Activated naive CD4-positive, alpha-beta T cell treated with anti-CD3 and anti-CD28 coated beads, Interleukin-2, amount 10 ng/mL, durations not matched to agents 7 days and 5 days (primary cell): ENCODE data around the gene SEC61A1.

Source experiments
- CTCF ChIA-PET: fragments of 350-600 bp; sonication (Branson Sonifier 250); formaldehyde crosslinking; loops from one replicate; lab custom pipeline; 2021; ENCODE audit warnings: antibody characterized with exemption; lab: Charles Lee
- DNase-seq: peaks from one replicate; pipeline ENCODE4 v3.0.0-alpha.2; 2020
- H3K27ac Mint-ChIP-seq: one replicate; pipeline ENCODE4 v1.8.0; 2021; ENCODE audit warnings: mild to moderate bottlenecking, moderate library complexity, mixed read lengths
- H3K27me3 Mint-ChIP-seq: one replicate; pipeline ENCODE4 v1.8.0; 2021; ENCODE audit warnings: mild to moderate bottlenecking, mixed read lengths
- H3K36me3 Mint-ChIP-seq: one replicate; pipeline ENCODE4 v1.8.0; 2021; ENCODE audit warnings: mixed read lengths
- H3K4me1 Mint-ChIP-seq: one replicate; pipeline ENCODE4 v1.8.0; 2021; ENCODE audit warnings: mixed read lengths
- H3K4me3 Mint-ChIP-seq: one replicate; pipeline ENCODE4 v1.8.0; 2021; ENCODE audit warnings: mild to moderate bottlenecking, moderate library complexity, mixed read lengths
- H3K9me3 Mint-ChIP-seq: one replicate; pipeline ENCODE4 v1.8.0; 2021; ENCODE audit warnings: mixed read lengths

The SEC61A1 gene

GRCh38 chr3:128040660-128041059, 11.6 kb upstream of the SEC61A1 start:
- Mint-ChIP-seq H3K4me1 (no peaks in the 10 kb centered on the region), H3K27ac (no peak overlapping the region), H3K4me3 (no peak overlapping the region), H3K36me3 (no peaks in the 10 kb centered on the region), H3K9me3 (no peaks in the 10 kb centered on the region), H3K27me3 (peaks cover 26% of the 10 kb centered on the region)
- no peak for DNase-seq
- CTCF ChIA-PET = no interaction called here

- Mint-ChIP-seq H3K4me3 (no peak overlapping the region), H3K27ac (no peak overlapping the region), H3K27me3 (peaks cover 33% of the 10 kb centered on the region), H3K36me3 (no peaks in the 10 kb centered on the region), H3K4me1 (no peaks in the 10 kb centered on the region), H3K9me3 (no peaks in the 10 kb centered on the region)
- CTCF ChIA-PET = interaction anchor here (0.6 kb wide), 1 partner anchor 459 kb away, joined by 3 read pairs; no protein-coding TSS in a partner anchor
- no peak for DNase-seq
Measured at GRCh38 chr3:128041344-128041743, 10.9 kb upstream of the SEC61A1 start.

DNA sequence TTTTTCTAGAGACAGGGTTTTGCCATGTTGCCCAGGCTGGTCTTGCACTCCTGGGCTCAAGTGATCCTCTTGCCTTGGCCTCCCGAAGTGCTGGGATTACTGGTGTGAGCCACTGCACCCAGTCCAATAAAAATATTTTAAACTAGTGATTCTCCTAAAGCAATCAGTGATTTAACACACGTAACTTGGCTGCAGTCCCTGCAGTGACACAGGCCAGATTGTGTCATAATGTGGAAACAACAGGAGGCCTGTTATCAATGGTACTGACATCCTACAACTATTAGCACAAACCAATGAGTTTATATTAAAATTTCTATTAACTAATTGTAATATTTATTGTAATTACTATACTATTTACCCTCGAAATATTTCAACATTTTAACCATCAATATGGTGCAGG, 1.6 kb upstream of the SEC61A1 start:
- Mint-ChIP-seq H3K9me3 (no peaks in the 10 kb centered on the region), H3K27ac (no peak overlapping the region), H3K4me3 (no peak overlapping the region), H3K4me1 (peaks cover 39% of the 10 kb centered on the region), H3K36me3 (peaks cover 28% of the 10 kb centered on the region), H3K27me3 (peaks cover 32% of the 10 kb centered on the region)
- DNase-seq = no peak
- CTCF ChIA-PET = interaction anchor here (0.5 kb wide), 1 partner anchor 71 kb away, joined by 3 read pairs; no protein-coding TSS in a partner anchor

GRCh38 chr3:128051459-128051836, 789 bp upstream of the SEC61A1 start:
- CTCF ChIA-PET = interaction anchor here (0.5 kb wide), 1 partner anchor 70 kb away, joined by 3 read pairs; no protein-coding TSS in a partner anchor
- Mint-ChIP-seq H3K4me3 (peak overlapping the region; percentile 100), H3K4me1 (peaks cover 41% of the 10 kb centered on the region), H3K36me3 (peaks cover 30% of the 10 kb centered on the region), H3K27me3 (peaks cover 24% of the 10 kb centered on the region), H3K9me3 (no peaks in the 10 kb centered on the region), H3K27ac (peak overlapping the region; percentile 90)
- no peak for DNase-seq

DNA sequence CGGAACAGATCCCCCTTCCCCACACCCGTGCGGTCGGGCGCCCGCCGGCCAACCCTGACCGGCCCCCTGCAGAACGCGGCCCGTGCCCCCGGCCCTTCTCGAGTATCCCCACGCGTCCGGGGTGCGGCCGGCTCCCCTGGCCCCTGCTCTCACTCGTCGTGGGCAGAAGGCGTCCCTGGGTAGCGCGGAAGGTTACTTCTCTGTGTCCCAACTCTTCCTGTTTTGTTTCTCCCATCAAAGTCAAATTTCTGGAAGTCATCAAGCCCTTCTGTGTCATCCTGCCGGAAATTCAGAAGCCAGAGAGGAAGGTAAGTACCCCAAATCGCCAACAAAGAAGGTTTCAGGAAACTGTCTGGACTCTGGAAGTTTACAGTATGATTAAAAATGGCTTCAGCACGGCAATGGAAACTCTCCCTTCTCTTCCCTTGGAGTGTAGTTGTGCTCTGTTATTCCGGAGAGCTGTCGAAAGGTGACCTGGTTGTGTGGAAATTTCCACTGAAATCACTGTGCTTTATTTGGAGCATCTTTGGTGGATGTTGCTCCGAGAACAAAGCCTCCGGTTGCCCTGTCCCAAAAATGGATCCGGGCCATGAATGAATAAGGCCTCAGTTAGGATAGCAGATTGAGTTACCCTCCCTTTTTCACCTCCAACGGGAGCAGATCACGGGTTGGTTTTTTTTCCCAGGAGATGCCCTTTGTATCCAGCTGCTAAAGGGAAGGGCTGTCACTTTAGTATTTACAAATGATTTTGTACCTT, 536 bp downstream of the SEC61A1 start:
- no peak for DNase-seq
- CTCF ChIA-PET = interaction anchor here (1.4 to 1.7 kb wide), 2 partner anchors 16 to 81 kb away, joined by 4 to 6 read pairs; no protein-coding TSS in a partner anchor
- Mint-ChIP-seq H3K36me3 (peaks cover 35% of the 10 kb centered on the region), H3K4me3 (peak overlapping the region; percentile 100), H3K27me3 (peaks cover 13% of the 10 kb centered on the region), H3K9me3 (no peaks in the 10 kb centered on the region), H3K4me1 (peaks cover 43% of the 10 kb centered on the region), H3K27ac (peak overlapping the region; percentile 99)

GRCh38 chr3:128053614-128054013, 1.4 kb downstream of the SEC61A1 start:
- no peak for DNase-seq
- H3K27me3 Mint-ChIP-seq = peaks cover 9% of the 10 kb centered on the region
- no peaks in the 10 kb centered on the region for H3K9me3 Mint-ChIP-seq
- CTCF ChIA-PET = interaction anchor here (1.4 to 1.7 kb wide), 2 partner anchors 15 to 80 kb away, joined by 4 to 6 read pairs; no protein-coding TSS in a partner anchor
- peak overlapping the region; percentile 100 for H3K4me3 Mint-ChIP-seq
- peak overlapping the region; percentile 99 for H3K27ac Mint-ChIP-seq
- H3K4me1 Mint-ChIP-seq = peaks cover 43% of the 10 kb centered on the region
- H3K36me3 Mint-ChIP-seq = peaks cover 37% of the 10 kb centered on the region

GRCh38 chr3:128054367-128054766, 2.1 kb downstream of the SEC61A1 start:
- DNase-seq = no peak
- peaks cover 43% of the 10 kb centered on the region for H3K4me1 Mint-ChIP-seq
- no peaks in the 10 kb centered on the region for H3K9me3 Mint-ChIP-seq
- H3K4me3 Mint-ChIP-seq = peak overlapping the region; percentile 100
- H3K36me3 Mint-ChIP-seq = peaks cover 43% of the 10 kb centered on the region
- peaks cover 6% of the 10 kb centered on the region for H3K27me3 Mint-ChIP-seq
- CTCF ChIA-PET = interaction anchor here (1.4 to 1.7 kb wide), 2 partner anchors 15 to 79 kb away, joined by 4 to 6 read pairs; no protein-coding TSS in a partner anchor
- H3K27ac Mint-ChIP-seq = peak overlapping the region; percentile 40

- Mint-ChIP-seq H3K4me3 (no peak overlapping the region), H3K36me3 (peaks cover 61% of the 10 kb centered on the region), H3K9me3 (no peaks in the 10 kb centered on the region), H3K4me1 (peaks cover 39% of the 10 kb centered on the region), H3K27ac (no peak overlapping the region), H3K27me3 (peaks cover 5% of the 10 kb centered on the region)
- no peak for DNase-seq
- CTCF ChIA-PET = interaction anchor here (1.1 to 1.9 kb wide), 2 partner anchors 8 to 11 kb away, joined by 3 to 6 read pairs; no protein-coding TSS in a partner anchor
Measured at GRCh38 chr3:128056258-128056657, 4.0 kb downstream of the SEC61A1 start.

DNA sequence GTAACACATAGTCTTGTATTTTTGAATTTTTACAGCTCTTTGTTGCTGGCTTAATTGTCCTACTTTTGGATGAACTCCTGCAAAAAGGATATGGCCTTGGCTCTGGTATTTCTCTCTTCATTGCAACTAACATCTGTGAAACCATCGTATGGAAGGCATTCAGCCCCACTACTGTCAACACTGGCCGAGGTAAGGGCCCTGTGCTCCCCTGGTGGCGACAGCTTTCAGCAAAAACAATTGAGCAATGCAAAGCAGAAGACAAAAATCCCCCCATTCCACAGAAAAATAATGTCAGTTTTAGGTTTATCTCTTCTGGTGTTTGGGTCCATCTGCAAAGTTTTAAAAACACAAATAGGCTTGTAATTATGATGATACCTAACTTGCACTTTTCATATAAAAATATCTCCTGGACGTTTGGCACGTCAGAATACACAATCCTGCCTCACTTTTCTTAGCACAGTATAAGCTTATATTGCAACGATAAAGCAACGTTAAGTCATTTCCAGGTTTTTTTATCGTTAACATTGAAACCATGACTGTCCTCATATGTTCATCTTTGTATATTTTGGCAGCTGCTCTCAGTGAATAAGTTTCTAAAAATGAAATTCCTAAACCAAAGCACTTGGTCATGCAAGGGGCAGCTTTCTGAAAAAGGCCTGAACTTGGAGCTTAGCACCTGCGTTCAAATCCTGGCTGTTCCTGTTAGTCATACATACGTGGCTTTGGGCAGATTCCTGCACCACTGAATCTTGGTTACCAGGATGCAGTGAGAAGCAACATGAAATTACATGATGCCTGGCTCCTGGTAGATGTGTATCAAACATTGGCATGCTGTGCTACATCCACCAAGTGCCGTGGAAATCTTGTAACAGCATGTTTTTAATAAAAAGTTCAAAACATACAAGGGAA, 8.5 kb downstream of the SEC61A1 start:
- CTCF ChIA-PET = interaction anchor here (1.2 kb wide), 1 partner anchor 73 kb away, joined by 4 read pairs; no protein-coding TSS in a partner anchor
- no peak for DNase-seq
- Mint-ChIP-seq H3K36me3 (peaks cover 65% of the 10 kb centered on the region), H3K4me3 (no peak overlapping the region), H3K27me3 (no peaks in the 10 kb centered on the region), H3K27ac (no peak overlapping the region), H3K4me1 (peaks cover 6% of the 10 kb centered on the region), H3K9me3 (no peaks in the 10 kb centered on the region)

DNA sequence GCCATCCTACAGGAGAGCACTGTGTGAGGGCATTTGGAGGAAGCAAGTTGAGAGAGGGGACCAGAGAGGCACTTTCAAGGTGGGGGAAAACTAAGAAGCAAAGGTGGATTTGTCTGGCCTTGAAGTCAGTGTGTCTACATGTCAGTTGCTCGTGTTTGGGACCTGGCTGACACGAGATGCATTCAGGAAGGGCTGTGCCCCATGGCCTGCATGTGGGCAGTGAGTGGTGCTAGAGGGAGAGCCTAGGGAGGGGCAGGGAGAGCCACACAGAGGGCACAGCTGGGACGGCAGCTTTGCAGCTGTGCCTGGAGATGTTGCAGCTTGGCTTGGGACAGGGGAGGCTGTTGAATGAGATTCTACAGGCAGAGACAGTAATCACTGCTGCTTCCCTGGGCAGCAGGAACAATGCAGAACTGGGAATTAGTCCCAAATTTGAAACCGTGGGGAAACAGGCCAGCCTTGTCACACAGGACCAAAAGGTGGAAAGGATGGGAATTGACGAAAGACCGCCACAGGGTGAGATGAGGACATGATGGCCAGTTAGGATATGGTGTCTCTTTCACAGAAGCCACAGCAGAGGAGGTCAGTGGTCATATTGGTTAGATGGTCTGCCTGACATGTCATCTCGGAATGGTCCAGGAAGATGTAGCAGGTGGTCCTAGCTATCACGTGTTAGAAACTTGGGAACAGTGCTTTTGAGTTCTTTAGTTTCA, 10.0 kb downstream of the SEC61A1 start:
- H3K4me1 Mint-ChIP-seq = peaks cover 4% of the 10 kb centered on the region
- peak overlapping the region; percentile 42 for H3K27ac Mint-ChIP-seq
- DNase-seq = no peak
- H3K9me3 Mint-ChIP-seq = no peaks in the 10 kb centered on the region
- no peaks in the 10 kb centered on the region for H3K27me3 Mint-ChIP-seq
- H3K4me3 Mint-ChIP-seq = no peak overlapping the region
- CTCF ChIA-PET = no interaction called here
- H3K36me3 Mint-ChIP-seq = peaks cover 73% of the 10 kb centered on the region

GRCh38 chr3:128063865-128064264, 11.6 kb downstream of the SEC61A1 start:
- Mint-ChIP-seq H3K27me3 (no peaks in the 10 kb centered on the region), H3K27ac (no peak overlapping the region), H3K9me3 (no peaks in the 10 kb centered on the region), H3K4me1 (peaks cover 4% of the 10 kb centered on the region), H3K36me3 (peaks cover 85% of the 10 kb centered on the region), H3K4me3 (no peak overlapping the region)
- no peak for DNase-seq
- CTCF ChIA-PET = interaction anchor here (1.0 to 2.0 kb wide), 2 partner anchors 8 to 31 kb away, joined by 3 to 5 read pairs; no protein-coding TSS in a partner anchor

- peaks cover 79% of the 10 kb centered on the region for H3K36me3 Mint-ChIP-seq
Measured at GRCh38 chr3:128064962-128065361, 12.7 kb downstream of the SEC61A1 start.

DNA sequence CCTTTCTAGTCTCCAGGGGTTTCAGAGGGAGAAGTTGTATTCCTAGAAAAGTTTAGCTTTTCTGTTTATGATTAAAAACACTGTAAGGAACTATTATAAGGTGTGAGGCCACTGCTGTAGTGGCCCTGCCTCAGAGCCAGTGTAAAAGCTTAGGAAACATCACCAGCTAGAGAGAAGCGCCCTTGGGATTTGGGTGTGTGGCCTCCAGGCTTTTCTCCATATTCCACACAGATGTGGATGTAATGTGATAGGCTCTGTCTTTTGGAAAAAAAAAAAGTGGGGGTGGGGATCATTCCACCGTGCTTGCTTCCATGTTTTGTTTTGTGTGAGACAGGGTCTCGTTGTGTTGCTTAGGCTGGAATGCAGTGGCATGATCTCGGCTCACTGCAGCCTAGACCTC, 13.9 kb downstream of the SEC61A1 start:
- no peak overlapping the region for H3K27ac Mint-ChIP-seq
- no peaks in the 10 kb centered on the region for H3K9me3 Mint-ChIP-seq
- H3K27me3 Mint-ChIP-seq = no peaks in the 10 kb centered on the region
- H3K4me3 Mint-ChIP-seq = no peak overlapping the region
- CTCF ChIA-PET = interaction anchor here (0.9 to 1.2 kb wide), 2 partner anchors 10 to 129 kb away, joined by 3 read pairs; no protein-coding TSS in a partner anchor
- peaks cover 78% of the 10 kb centered on the region for H3K36me3 Mint-ChIP-seq
- no peak for DNase-seq
- peaks cover 4% of the 10 kb centered on the region for H3K4me1 Mint-ChIP-seq

More at GRCh38 chr3:128064962-128065361, 12.7 kb downstream of the SEC61A1 start:
- H3K4me3 Mint-ChIP-seq = no peak overlapping the region
- no peaks in the 10 kb centered on the region for H3K27me3 Mint-ChIP-seq
- CTCF ChIA-PET = interaction anchor here (2.0 kb wide), 1 partner anchor 30 kb away, joined by 5 read pairs; no protein-coding TSS in a partner anchor
- H3K27ac Mint-ChIP-seq = no peak overlapping the region
- H3K9me3 Mint-ChIP-seq = no peaks in the 10 kb centered on the region
- no peak for DNase-seq
- peaks cover 4% of the 10 kb centered on the region for H3K4me1 Mint-ChIP-seq
